NT2/D1 (cell line): Measurements from ENCODE around the gene IL10RB.

ENCODE experiments used
- DNase-seq: peaks from one replicate; pipeline ENCODE4 v3.0.0-alpha.2; 2011; ENCODE audit warnings: low read depth, low spot score
- H3K27me3 ChIP-seq: 2 replicates; pipeline ENCODE4 v1.6.0; 2011; ENCODE audit warnings: mild to moderate bottlenecking; ENCODE audit not compliant: insufficient read length, insufficient read depth
- H3K36me3 ChIP-seq: 2 replicates; pipeline ENCODE4 v1.6.1; 2011; ENCODE audit warnings: mild to moderate bottlenecking, low read length, mixed read lengths; ENCODE audit not compliant: insufficient read depth, insufficient read length
- H3K4me1 ChIP-seq: 2 replicates; pipeline ENCODE4 v1.5.1; 2011; ENCODE audit not compliant: insufficient read depth, insufficient read length
- H3K4me3 ChIP-seq: 2 replicates; pipeline ENCODE4 v1.5.1; 2011; ENCODE audit warnings: low read depth; ENCODE audit not compliant: insufficient read length
- H3K9ac ChIP-seq: 2 replicates; pipeline ENCODE4 v1.6.0; 2011; ENCODE audit warnings: low read depth; ENCODE audit not compliant: insufficient read length
- H3K9me3 ChIP-seq: 2 replicates; pipeline ENCODE4 v1.5.1; 2011; ENCODE audit warnings: mild to moderate bottlenecking, low read length; ENCODE audit not compliant: insufficient read depth
- SUZ12 ChIP-seq: IDR thresholded peaks from 2 replicates; pipeline ENCODE4 v1.6.1; 2011; ENCODE audit not compliant: insufficient read length, insufficient read depth; ENCODE audit errors: extremely low read depth
- YY1 ChIP-seq: IDR thresholded peaks from 2 replicates; pipeline ENCODE4 v1.6.1; 2011; ENCODE audit not compliant: insufficient read length, insufficient read depth
- ZNF274 ChIP-seq: IDR thresholded peaks from 2 replicates; pipeline ENCODE4 v1.6.1; 2011; ENCODE audit warnings: mild to moderate bottlenecking, low read depth, low read length

Gene IL10RB

GRCh38 chr21:33286076-33286475 is 19.9 kb downstream of the IL10RB start:
- H3K36me3 ChIP-seq = peaks cover 40% of the 10 kb centered on the region
- no peaks in the 10 kb centered on the region for H3K9me3 ChIP-seq
- no peak for TF ChIP-seq ZNF274
- H3K9ac ChIP-seq = no peak overlapping the region
- H3K27me3 ChIP-seq = no peaks in the 10 kb centered on the region
- no peak overlapping the region for H3K4me3 ChIP-seq
- H3K4me1 ChIP-seq = peaks cover 13% of the 10 kb centered on the region
- no peak for DNase-seq

DNA sequence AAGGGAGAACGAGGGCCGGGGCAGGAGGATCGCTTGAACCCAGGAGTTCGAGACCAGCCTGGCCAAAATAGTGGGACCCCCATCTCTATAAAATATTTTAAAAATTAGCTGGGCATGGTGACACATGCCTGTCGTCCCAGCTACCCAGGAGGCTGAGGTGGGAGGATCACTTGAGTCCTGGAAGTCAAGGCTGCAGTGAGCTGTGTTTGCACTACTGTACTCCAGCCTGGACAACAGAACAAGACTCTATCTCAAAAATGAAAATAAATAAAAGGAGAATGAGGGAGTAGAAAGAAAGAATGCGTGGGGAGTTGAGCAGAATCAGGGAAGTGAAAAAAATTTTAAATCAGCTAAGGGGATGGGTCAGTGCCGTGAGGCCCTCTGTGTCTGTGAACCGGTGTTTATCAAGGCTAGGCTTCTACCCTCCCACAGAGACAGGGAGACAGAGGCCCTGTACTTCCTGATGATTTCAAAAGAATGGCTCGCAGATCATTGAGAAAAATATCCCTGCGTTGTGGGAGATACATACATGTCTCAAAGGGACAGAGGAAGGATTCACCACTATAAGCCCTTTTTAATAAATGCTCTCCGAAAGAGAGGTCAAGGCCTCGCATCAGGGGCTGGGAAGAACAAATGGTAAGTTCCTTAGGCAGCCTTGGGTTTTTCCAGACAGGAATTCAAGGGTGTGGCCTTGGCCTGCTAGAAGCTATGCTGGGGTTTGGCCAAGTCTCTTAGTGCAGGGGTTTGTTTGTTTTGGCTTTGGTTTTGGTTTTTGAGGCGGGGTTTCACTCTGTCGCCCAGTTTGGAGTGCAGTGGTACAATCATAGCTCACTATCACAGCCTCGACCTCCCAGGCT is 20.7 kb downstream of the IL10RB start:
- TF ChIP-seq SUZ12 (no peak), ZNF274 (no peak), YY1 (no peak)
- H3K4me1 ChIP-seq = peaks cover 13% of the 10 kb centered on the region
- H3K9me3 ChIP-seq = no peaks in the 10 kb centered on the region
- H3K9ac ChIP-seq = peak overlapping the region; percentile 6
- H3K36me3 ChIP-seq = peaks cover 44% of the 10 kb centered on the region
- DNase-seq = no peak
- H3K4me3 ChIP-seq = no peak overlapping the region
- no peaks in the 10 kb centered on the region for H3K27me3 ChIP-seq

DNA sequence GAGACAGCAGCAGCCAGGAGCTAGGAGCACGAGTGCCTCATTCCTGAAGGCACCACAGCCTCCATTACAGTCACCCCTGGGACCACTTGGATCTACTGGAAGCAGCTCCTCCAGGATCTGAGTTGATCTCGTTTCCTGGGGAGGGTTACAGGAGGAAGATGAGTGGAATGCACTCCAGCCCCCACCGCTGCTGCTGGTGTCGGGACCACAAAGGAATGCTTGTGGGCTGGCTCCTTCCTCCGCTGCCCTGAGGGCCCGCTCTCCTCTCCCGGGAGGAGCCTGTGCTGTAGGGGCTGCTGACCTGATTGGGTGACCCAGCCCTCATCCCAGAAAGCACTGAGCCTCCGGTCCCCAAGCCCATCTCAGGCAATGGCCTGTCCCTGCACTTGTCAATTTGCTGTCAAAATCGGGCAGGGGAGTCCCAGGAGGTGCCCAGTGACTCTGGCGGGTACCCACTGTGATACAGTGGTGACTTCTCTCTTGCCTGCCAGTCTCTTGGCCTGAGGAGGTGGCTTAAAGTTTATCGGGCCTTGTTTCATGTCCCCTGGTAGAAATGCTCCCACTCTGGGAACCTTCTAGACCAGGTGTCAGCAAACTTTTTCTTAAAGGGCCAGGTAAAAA is 23.1 kb downstream of the IL10RB start:
- no peak overlapping the region for H3K9ac ChIP-seq
- H3K36me3 ChIP-seq = peaks cover 47% of the 10 kb centered on the region
- no peaks in the 10 kb centered on the region for H3K9me3 ChIP-seq
- no peak overlapping the region for H3K4me3 ChIP-seq
- no peaks in the 10 kb centered on the region for H3K27me3 ChIP-seq
- TF ChIP-seq ZNF274 (no peak), YY1 (no peak), SUZ12 (no peak)
- peak; percentile 23 for DNase-seq
- H3K4me1 ChIP-seq = peaks cover 13% of the 10 kb centered on the region

DNA sequence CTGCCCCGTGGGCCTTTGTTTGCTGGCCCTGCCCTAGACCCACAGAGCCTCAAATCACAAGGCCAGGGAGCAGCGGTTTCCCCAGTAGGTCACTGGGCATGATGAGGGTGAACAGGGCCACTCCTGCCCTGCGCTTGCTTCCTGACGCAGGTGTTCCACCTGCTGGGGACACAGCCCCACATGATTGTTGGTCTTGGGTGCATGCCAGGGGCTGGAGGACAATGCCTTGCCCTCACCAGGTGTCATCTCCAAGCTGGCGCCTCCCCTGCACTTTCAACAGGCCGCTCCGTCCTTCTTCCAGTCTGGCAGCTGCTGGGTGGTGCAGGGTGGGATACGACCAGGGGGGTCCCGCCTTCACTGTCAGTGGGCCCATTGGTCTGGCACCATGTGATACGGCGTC is 24.3 kb downstream of the IL10RB start:
- no peak for DNase-seq
- Histone ChIP-seq H3K4me1 (peaks cover 13% of the 10 kb centered on the region), H3K9ac (no peak overlapping the region), H3K4me3 (no peak overlapping the region), H3K9me3 (no peaks in the 10 kb centered on the region), H3K36me3 (peaks cover 39% of the 10 kb centered on the region), H3K27me3 (no peaks in the 10 kb centered on the region)
- TF ChIP-seq ZNF274 (no peak), SUZ12 (no peak), YY1 (no peak)

GRCh38 chr21:33291686-33292085 is 25.5 kb downstream of the IL10RB start:
- peaks cover 8% of the 10 kb centered on the region for H3K4me1 ChIP-seq
- no peaks in the 10 kb centered on the region for H3K9me3 ChIP-seq
- H3K36me3 ChIP-seq = peaks cover 37% of the 10 kb centered on the region
- H3K27me3 ChIP-seq = no peaks in the 10 kb centered on the region
- DNase-seq = no peak
- H3K9ac ChIP-seq = no peak overlapping the region
- no peak overlapping the region for H3K4me3 ChIP-seq
- TF ChIP-seq YY1 (no peak), SUZ12 (no peak), ZNF274 (no peak)

- H3K27me3 ChIP-seq = no peaks in the 10 kb centered on the region
- peaks cover 37% of the 10 kb centered on the region for H3K36me3 ChIP-seq
- no peak for TF ChIP-seq YY1
- TF ChIP-seq ZNF274 = no peak
- TF ChIP-seq SUZ12 = no peak
- DNase-seq = no peak
- no peaks in the 10 kb centered on the region for H3K9me3 ChIP-seq
- no peak overlapping the region for H3K9ac ChIP-seq
- H3K4me3 ChIP-seq = no peak overlapping the region
- H3K4me1 ChIP-seq = peaks cover 8% of the 10 kb centered on the region
Measured at GRCh38 chr21:33292724-33293123, 26.6 kb downstream of the IL10RB start.

GRCh38 chr21:33293136-33293535 is 27.0 kb downstream of the IL10RB start:
- H3K36me3 ChIP-seq = peaks cover 34% of the 10 kb centered on the region

More at GRCh38 chr21:33293136-33293535, 27.0 kb downstream of the IL10RB start:
- H3K4me3 ChIP-seq = no peak overlapping the region
- no peak for DNase-seq
- no peak overlapping the region for H3K9ac ChIP-seq
- no peaks in the 10 kb centered on the region for H3K27me3 ChIP-seq
- H3K4me1 ChIP-seq = peaks cover 8% of the 10 kb centered on the region
- TF ChIP-seq SUZ12 = no peak
- TF ChIP-seq YY1 = no peak
- TF ChIP-seq ZNF274 = no peak
- no peaks in the 10 kb centered on the region for H3K9me3 ChIP-seq
